Neutrophil (primary cell): ENCODE measurements around the gene SNX33.
A peak's percentile ranks its signal among the peaks of the same experiment; 100 is the strongest.

Source experiments
- H3K27ac ChIP-seq: fragments of 200-600 bp; sonication (generic); 2 replicates; pipeline ENCODE4 v1.5.1; 2016; ENCODE audit warnings: mild to moderate bottlenecking, moderate library complexity
- H3K27me3 ChIP-seq: fragments of 200-600 bp; sonication (generic); 2 replicates; pipeline ENCODE4 v1.6.0; 2016; ENCODE audit warnings: mild to moderate bottlenecking
- H3K36me3 ChIP-seq: fragments of 200-600 bp; sonication (generic); 2 replicates; pipeline ENCODE4 v1.5.1; 2017
- H3K4me1 ChIP-seq, 2 experiments: fragments of 200-600 bp in 1 of 2; sonication (generic) in 1 of 2; 1 replicate in 1 of 2; 2 replicates in 1 of 2; pipeline versions ENCODE4 v1.5.1 to v1.6.1; 2013 to 2016; ENCODE audit warnings: low read depth in 1 of 2, low read length in 1 of 2, mild to moderate bottlenecking in 1 of 2, moderate library complexity in 1 of 2; ENCODE audit not compliant: control insufficient read depth in 1 of 2, insufficient read depth in 1 of 2
- H3K4me3 ChIP-seq, 2 experiments: fragments of 200-600 bp in 1 of 2; sonication (generic) in 1 of 2; 1 replicate in 1 of 2; 2 replicates in 1 of 2; pipeline ENCODE4 v1.5.1; 2013 to 2016; ENCODE audit warnings: low read depth in 1 of 2, low read length in 1 of 2, mild to moderate bottlenecking in 1 of 2, moderate library complexity in 1 of 2
- H3K9me3 ChIP-seq: fragments of 200-600 bp; sonication (generic); 2 replicates; pipeline ENCODE4 v1.5.1; 2016
- TF ChIP-seq, protein P1 (sequence below): fragments of 200-600 bp; sonication (generic); IDR thresholded peaks from 2 replicates; pipeline ENCODE4 v1.5.1; 2016; ENCODE audit warnings: antibody characterized with exemption

SNX33 gene

DNA sequence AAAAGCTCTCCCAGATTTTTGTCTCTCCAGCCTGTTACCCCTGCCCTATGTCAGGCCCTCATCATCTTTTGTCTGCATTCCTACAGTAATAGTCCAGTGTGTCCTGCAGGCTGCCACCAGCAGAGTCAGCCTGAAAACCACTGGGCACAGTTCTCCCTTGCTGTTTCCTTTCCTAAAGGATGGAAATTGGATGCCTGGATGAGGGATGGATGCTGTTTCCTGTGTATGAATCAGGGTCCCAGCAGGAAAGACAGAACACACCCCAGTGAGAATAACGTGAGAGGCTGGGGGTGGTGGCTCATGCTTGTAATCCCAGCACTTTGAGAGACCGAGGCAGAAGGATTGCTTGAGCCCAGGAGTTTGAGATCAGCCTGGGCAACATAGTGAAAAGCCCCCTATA, 3.3 kb upstream of the SNX33 start:
- Histone ChIP-seq H3K4me1 (peaks cover 27 to 29% of the 10 kb centered on the region in 2 experiments), H3K27me3 (peaks cover 49% of the 10 kb centered on the region), H3K36me3 (no peaks in the 10 kb centered on the region), H3K27ac (no peak overlapping the region), H3K4me3 (no peak overlapping the region), H3K9me3 (no peaks in the 10 kb centered on the region)
- TF ChIP-seq, protein P1, sequence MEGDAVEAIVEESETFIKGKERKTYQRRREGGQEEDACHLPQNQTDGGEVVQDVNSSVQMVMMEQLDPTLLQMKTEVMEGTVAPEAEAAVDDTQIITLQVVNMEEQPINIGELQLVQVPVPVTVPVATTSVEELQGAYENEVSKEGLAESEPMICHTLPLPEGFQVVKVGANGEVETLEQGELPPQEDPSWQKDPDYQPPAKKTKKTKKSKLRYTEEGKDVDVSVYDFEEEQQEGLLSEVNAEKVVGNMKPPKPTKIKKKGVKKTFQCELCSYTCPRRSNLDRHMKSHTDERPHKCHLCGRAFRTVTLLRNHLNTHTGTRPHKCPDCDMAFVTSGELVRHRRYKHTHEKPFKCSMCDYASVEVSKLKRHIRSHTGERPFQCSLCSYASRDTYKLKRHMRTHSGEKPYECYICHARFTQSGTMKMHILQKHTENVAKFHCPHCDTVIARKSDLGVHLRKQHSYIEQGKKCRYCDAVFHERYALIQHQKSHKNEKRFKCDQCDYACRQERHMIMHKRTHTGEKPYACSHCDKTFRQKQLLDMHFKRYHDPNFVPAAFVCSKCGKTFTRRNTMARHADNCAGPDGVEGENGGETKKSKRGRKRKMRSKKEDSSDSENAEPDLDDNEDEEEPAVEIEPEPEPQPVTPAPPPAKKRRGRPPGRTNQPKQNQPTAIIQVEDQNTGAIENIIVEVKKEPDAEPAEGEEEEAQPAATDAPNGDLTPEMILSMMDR: no peak

DNA sequence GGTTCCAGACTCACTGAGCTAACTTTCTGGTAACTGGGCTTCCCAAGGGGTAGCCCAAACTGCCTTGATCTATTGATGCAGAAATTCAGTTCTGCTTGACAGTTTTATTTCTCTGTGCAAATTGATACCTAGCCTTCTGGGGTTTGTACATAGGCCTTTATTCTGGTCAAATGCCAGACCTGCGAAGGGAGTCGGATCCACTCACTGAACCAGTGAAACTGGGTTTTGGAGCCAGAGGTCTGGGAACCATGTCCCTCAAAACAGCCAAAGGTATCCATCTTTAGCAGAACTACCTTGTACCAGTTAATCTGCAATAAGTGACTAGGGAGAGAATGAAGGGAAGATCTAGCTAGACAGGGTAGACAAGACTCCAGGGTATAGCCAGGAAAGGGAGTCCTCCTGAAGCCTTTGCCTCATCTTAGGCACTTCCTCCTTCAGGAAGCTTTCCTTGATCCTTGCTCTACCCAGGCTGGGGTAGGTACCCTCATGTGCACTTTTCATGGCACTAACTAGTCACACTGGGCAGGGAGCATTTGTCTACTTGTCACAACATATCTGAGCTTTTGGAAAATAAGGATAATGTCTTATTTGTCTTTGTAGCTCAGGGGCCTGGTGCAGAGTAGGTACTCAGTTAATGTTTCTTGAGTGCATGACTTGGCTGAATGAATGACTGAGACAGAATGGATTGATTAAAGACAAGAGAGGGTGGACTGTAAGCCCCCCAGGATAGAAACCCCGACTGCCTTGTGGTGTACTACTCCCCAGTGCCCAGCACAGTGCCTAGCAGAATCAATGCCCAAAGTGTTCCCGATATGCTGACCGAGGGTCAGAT, 1.4 kb upstream of the SNX33 start:
- TF ChIP-seq, protein P1: no peak
- no peaks in the 10 kb centered on the region for H3K36me3 ChIP-seq
- peaks cover 16 to 17% of the 10 kb centered on the region in 2 experiments for H3K4me1 ChIP-seq
- peak overlapping the region; percentile 74 to 93 for H3K4me3 ChIP-seq
- H3K27me3 ChIP-seq: peaks cover 57% of the 10 kb centered on the region
- H3K27ac ChIP-seq: no peak overlapping the region
- no peaks in the 10 kb centered on the region for H3K9me3 ChIP-seq

DNA sequence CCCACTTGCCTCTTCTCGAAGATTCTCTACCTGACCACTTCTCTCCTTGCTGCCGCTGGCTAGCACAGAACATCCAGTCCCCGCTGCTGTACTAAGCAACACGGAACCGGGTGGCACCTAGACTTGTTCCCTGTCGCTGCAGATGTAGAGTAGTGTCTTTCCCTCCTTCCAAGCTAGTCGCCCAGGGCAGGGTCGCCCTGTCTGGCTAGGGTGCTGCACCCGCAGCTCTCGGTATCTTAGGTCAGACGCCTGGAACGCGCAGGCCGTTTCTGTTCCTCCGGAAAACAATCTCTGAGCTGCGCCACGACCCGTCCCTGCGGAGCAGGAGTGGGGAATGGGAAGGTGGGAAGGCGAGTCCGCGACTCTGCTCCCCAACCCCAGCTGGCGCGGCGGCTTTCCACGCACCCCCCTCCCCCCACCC, 758 bp upstream of the SNX33 start:
- Histone ChIP-seq H3K27ac (no peak overlapping the region), H3K27me3 (peaks cover 57% of the 10 kb centered on the region), H3K4me1 (peaks cover 16 to 17% of the 10 kb centered on the region in 2 experiments), H3K36me3 (no peaks in the 10 kb centered on the region), H3K9me3 (no peaks in the 10 kb centered on the region), H3K4me3 (peak overlapping the region; percentile 74 to 93)
- TF ChIP-seq, protein P1: no peak

DNA sequence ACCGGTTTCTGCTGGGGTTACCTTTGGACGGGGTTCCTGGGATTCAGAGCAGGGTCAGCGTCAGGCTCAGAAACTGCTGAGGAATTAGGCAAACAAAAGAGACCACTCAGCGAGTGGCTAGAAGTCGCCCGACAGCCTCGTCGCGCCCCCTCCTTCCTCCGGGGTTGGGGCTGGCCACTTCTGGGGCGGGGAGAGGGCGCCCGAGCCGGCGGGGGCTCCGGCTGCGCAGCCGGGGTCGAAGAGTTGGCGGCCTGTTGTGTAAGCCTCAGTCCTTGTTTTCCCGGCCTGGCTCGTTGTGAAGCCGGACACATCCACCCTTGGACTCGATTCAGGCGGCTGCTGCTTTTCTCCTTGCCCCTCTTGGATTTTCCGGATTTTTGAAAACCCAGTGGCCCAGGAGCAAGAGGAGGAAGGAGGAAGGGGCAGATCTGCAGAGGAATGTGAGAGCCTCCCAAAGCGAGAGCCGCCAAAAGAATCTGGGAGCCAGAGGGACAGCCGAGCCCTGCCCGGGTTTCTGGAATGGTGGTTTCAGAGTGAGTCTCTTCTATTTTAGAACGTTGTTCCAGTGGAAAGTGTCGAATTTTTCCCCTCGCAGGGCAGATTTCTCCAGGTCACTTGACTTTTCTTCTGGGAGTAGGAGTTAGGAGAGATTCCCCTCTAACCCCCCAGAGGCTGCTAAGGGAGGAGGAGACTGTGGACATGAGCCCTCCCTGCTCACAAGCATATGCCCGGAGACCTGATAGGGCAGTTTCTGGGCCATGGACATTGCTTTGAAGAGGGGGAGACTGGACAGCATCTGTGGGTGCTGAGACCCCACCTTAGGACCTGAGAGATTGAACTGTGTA, 666 bp downstream of the SNX33 start:
- peaks cover 57% of the 10 kb centered on the region for H3K27me3 ChIP-seq
- H3K4me3 ChIP-seq: peak overlapping the region; percentile 74 to 93
- H3K27ac ChIP-seq: no peak overlapping the region
- no peaks in the 10 kb centered on the region for H3K36me3 ChIP-seq
- H3K4me1 ChIP-seq: peaks cover 16 to 17% of the 10 kb centered on the region in 2 experiments
- TF ChIP-seq, protein P1: no peak
- no peaks in the 10 kb centered on the region for H3K9me3 ChIP-seq

DNA sequence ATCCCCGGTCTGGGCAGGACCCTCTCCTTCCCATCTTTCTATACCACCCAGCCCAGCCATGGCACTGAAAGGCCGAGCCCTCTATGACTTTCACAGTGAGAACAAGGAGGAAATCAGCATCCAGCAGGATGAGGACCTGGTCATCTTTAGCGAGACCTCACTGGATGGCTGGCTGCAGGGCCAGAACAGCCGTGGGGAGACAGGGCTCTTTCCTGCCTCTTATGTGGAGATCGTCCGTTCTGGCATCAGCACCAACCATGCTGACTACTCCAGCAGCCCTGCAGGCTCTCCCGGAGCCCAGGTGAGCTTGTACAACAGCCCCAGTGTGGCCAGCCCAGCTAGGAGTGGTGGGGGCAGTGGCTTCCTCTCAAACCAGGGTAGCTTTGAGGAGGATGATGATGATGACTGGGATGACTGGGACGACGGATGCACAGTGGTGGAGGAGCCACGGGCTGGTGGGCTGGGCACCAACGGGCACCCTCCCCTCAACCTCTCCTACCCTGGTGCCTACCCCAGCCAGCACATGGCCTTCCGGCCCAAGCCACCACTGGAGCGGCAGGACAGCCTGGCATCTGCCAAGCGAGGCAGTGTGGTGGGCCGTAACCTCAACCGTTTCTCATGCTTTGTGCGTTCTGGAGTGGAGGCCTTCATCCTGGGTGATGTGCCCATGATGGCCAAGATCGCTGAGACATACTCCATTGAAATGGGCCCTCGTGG, 1.5 kb downstream of the SNX33 start:
- no peaks in the 10 kb centered on the region for H3K9me3 ChIP-seq
- peaks cover 57% of the 10 kb centered on the region for H3K27me3 ChIP-seq
- no peaks in the 10 kb centered on the region for H3K36me3 ChIP-seq
- peaks cover 16 to 17% of the 10 kb centered on the region in 2 experiments for H3K4me1 ChIP-seq
- H3K4me3 ChIP-seq: no peak overlapping the region
- TF ChIP-seq, protein P1: no peak
- H3K27ac ChIP-seq: no peak overlapping the region
